HEK293 (cell line): ENCODE results near the gene INPP5B.

Experiments used
- CTCF ChIA-PET: fragments of 350-600 bp; formaldehyde crosslinking; extraction: SDS; loops from one replicate; lab custom pipeline; 2021; ENCODE audit warnings: antibody characterized with exemption; lab: Yijun Ruan, JAX
- POLR2A ChIA-PET: fragments of 300-600 bp; formaldehyde crosslinking; extraction: SDS; loops from one replicate; lab custom pipeline; 2020; ENCODE audit warnings: antibody characterized with exemption, inconsistent platforms; lab: Yijun Ruan, JAX
- H3K27ac ChIP-seq: fragments of 200-500 bp; sonication (Bioruptor generic); 2 replicates; pipeline ENCODE4 v1.5.1; 2014; ENCODE audit warnings: low read depth, low read length, control low read depth, inconsistent platforms; ENCODE audit errors: extremely low read depth
- H3K36me3 ChIP-seq, 2 experiments: fragments of 200-500 bp in 1 of 2; sonication (Bioruptor generic) in 1 of 2; 1 replicate in 1 of 2; 2 replicates in 1 of 2; pipeline ENCODE4 v1.5.1; 2014 to 2017; ENCODE audit warnings: inconsistent platforms in 2 of 2, low read length in 2 of 2; ENCODE audit not compliant: control insufficient read depth in 2 of 2, insufficient read depth in 1 of 2
- H3K4me1 ChIP-seq: fragments of 200-500 bp; sonication (Bioruptor generic); 2 replicates; pipeline ENCODE4 v1.5.1; 2014; ENCODE audit warnings: mild to moderate bottlenecking, low read length, inconsistent platforms; ENCODE audit not compliant: control insufficient read depth, insufficient read depth
- H3K4me3 ChIP-seq: 2 replicates; pipeline ENCODE4 v1.5.1; 2011; ENCODE audit warnings: low read depth, mild to moderate bottlenecking, control low read depth, low read length, moderate library complexity
- H3K9me3 ChIP-seq: fragments of 200-500 bp; sonication (Bioruptor generic); 2 replicates; pipeline ENCODE4 v1.5.1; 2014; ENCODE audit warnings: low read depth, low read length, inconsistent platforms; ENCODE audit not compliant: control insufficient read depth, insufficient read depth
- PRDM1 ChIP-seq: fragments of 450-650 bp; formaldehyde crosslinking; IDR thresholded peaks from 2 replicates; pipeline ENCODE4; 2016; ENCODE audit warnings: missing biosample characterization, missing genetic modification characterization
- SETDB1 ChIP-seq: IDR thresholded peaks from one replicate; pipeline ENCODE4 v1.6.1; 2017; ENCODE audit warnings: mild to moderate bottlenecking, low read length, moderate library complexity, mixed read lengths; ENCODE audit not compliant: insufficient read length
- ZFP3 ChIP-seq: fragments of 450-650 bp; formaldehyde crosslinking; IDR thresholded peaks from 2 replicates; pipeline ENCODE4 v1.5.1; 2016; ENCODE audit warnings: low read depth, missing biosample characterization, missing genetic modification characterization
- ZFP37 ChIP-seq: fragments of 450-650 bp; formaldehyde crosslinking; IDR thresholded peaks from 2 replicates; pipeline ENCODE4 v1.5.1; 2016; ENCODE audit warnings: missing biosample characterization, missing genetic modification characterization
- ZNF112 ChIP-seq: fragments of 450-650 bp; formaldehyde crosslinking; IDR thresholded peaks from 2 replicates; pipeline ENCODE4 v1.5.0; 2017; ENCODE audit warnings: missing biosample characterization, missing genetic modification characterization
- ZNF311 ChIP-seq: fragments of 450-650 bp; formaldehyde crosslinking; IDR thresholded peaks from 2 replicates; pipeline ENCODE4 v1.5.1; 2017; ENCODE audit warnings: missing biosample characterization, missing genetic modification characterization, borderline replicate concordance
- ZNF324 ChIP-seq: fragments of 450-650 bp; formaldehyde crosslinking; IDR thresholded peaks from 2 replicates; pipeline ENCODE4 v1.5.1; 2016; ENCODE audit warnings: missing biosample characterization, missing genetic modification characterization
- ZNF335 ChIP-seq: fragments of 450-650 bp; formaldehyde crosslinking; conservative IDR thresholded peaks from 2 replicates; pipeline ENCODE4 v1.5.1; 2016; ENCODE audit warnings: missing biosample characterization, missing genetic modification characterization
- ZNF391 ChIP-seq: fragments of 450-650 bp; formaldehyde crosslinking; IDR thresholded peaks from 2 replicates; pipeline ENCODE4 v1.5.1; 2016; ENCODE audit warnings: low read depth, missing biosample characterization, missing genetic modification characterization, borderline replicate concordance
- ZNF549 ChIP-seq: fragments of 450-650 bp; IDR thresholded peaks from 2 replicates; pipeline ENCODE4 v1.5.1; 2018; ENCODE audit warnings: missing biosample characterization, missing genetic modification characterization, mild to moderate bottlenecking, inconsistent platforms, moderate library complexity
- ZNF558 ChIP-seq: fragments of 450-650 bp; formaldehyde crosslinking; IDR thresholded peaks from 2 replicates; pipeline ENCODE4 v1.5.1; 2016; ENCODE audit warnings: missing biosample characterization, missing genetic modification characterization
- ZNF621 ChIP-seq: fragments of 450-650 bp; formaldehyde crosslinking; IDR thresholded peaks from 2 replicates; pipeline ENCODE4 v1.5.1; 2017; ENCODE audit warnings: missing biosample characterization, missing genetic modification characterization
- TF ChIP-seq, protein P1 (sequence below): fragments of 450-650 bp; formaldehyde crosslinking; IDR thresholded peaks from 2 replicates; pipeline ENCODE4 v1.5.1; 2017; ENCODE audit warnings: missing biosample characterization, missing genetic modification characterization
- TF ChIP-seq, protein P2 (sequence below): fragments of 450-650 bp; formaldehyde crosslinking; conservative IDR thresholded peaks from 2 replicates; pipeline ENCODE4 v1.5.1; 2016; ENCODE audit warnings: low read depth, missing biosample characterization, missing genetic modification characterization
- TF ChIP-seq, protein P3 (sequence below): fragments of 450-650 bp; formaldehyde crosslinking; IDR thresholded peaks from 2 replicates; pipeline ENCODE4 v1.5.1; 2016; ENCODE audit warnings: missing biosample characterization, missing genetic modification characterization
- TF ChIP-seq, protein P4 (sequence below): sonication (generic); formaldehyde crosslinking; IDR thresholded peaks from 2 replicates; pipeline ENCODE4 v1.8.1; 2022; ENCODE audit warnings: mild to moderate bottlenecking, moderate library complexity, missing genetic modification reagents

The INPP5B gene

DNA sequence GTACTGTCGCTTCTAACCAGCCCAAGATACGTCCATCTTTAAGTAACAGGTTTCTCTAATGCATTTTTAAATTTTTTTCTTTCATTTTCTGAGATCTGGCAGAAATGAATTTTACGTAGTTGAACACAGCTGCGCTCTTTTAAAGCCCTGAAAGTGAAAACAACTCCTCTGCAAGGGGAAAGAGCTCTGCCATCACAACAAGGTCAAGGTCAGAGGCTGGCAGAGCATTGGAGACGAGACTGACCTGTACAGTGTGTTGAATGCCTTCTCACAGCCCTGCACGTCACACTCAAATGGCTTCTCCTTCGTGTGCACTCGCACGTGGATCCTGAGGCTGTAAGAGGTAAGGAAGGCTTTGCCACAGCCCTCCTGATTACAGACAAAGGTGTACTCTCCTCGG is 107.2 kb downstream of the INPP5B start:
- peaks cover 13 to 73% of the 10 kb centered on the region in 2 experiments for H3K36me3 ChIP-seq
- H3K4me3 ChIP-seq: no peak overlapping the region
- H3K4me1 ChIP-seq: no peaks in the 10 kb centered on the region
- no peak overlapping the region for H3K27ac ChIP-seq
- POLR2A ChIA-PET: interaction anchor here (1.0 kb wide), 1 partner anchor 16 kb away, joined by 4 read pairs; no protein-coding TSS in a partner anchor
- TF ChIP-seq ZNF558 (no peak), ZNF112 (tag by site-specific recombination) (no peak), ZNF324 (tag by site-specific recombination) (no peak), ZNF549 (tag by site-specific recombination) (no peak), ZFP37 (tag by site-specific recombination) (no peak), SETDB1 (no peak), ZNF311 (tag by site-specific recombination) (no peak), ZNF335 (tag by site-specific recombination) (no peak), ZFP3 (no peak), PRDM1 (tag by site-specific recombination) (no peak), ZNF391 (tag by site-specific recombination) (no peak), ZNF621 (tag by site-specific recombination) (no peak)
- TF ChIP-seq, protein P1, sequence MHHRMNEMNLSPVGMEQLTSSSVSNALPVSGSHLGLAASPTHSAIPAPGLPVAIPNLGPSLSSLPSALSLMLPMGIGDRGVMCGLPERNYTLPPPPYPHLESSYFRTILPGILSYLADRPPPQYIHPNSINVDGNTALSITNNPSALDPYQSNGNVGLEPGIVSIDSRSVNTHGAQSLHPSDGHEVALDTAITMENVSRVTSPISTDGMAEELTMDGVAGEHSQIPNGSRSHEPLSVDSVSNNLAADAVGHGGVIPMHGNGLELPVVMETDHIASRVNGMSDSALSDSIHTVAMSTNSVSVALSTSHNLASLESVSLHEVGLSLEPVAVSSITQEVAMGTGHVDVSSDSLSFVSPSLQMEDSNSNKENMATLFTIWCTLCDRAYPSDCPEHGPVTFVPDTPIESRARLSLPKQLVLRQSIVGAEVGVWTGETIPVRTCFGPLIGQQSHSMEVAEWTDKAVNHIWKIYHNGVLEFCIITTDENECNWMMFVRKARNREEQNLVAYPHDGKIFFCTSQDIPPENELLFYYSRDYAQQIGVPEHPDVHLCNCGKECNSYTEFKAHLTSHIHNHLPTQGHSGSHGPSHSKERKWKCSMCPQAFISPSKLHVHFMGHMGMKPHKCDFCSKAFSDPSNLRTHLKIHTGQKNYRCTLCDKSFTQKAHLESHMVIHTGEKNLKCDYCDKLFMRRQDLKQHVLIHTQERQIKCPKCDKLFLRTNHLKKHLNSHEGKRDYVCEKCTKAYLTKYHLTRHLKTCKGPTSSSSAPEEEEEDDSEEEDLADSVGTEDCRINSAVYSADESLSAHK (tag by site-specific recombination): no peak
- TF ChIP-seq, protein P2, sequence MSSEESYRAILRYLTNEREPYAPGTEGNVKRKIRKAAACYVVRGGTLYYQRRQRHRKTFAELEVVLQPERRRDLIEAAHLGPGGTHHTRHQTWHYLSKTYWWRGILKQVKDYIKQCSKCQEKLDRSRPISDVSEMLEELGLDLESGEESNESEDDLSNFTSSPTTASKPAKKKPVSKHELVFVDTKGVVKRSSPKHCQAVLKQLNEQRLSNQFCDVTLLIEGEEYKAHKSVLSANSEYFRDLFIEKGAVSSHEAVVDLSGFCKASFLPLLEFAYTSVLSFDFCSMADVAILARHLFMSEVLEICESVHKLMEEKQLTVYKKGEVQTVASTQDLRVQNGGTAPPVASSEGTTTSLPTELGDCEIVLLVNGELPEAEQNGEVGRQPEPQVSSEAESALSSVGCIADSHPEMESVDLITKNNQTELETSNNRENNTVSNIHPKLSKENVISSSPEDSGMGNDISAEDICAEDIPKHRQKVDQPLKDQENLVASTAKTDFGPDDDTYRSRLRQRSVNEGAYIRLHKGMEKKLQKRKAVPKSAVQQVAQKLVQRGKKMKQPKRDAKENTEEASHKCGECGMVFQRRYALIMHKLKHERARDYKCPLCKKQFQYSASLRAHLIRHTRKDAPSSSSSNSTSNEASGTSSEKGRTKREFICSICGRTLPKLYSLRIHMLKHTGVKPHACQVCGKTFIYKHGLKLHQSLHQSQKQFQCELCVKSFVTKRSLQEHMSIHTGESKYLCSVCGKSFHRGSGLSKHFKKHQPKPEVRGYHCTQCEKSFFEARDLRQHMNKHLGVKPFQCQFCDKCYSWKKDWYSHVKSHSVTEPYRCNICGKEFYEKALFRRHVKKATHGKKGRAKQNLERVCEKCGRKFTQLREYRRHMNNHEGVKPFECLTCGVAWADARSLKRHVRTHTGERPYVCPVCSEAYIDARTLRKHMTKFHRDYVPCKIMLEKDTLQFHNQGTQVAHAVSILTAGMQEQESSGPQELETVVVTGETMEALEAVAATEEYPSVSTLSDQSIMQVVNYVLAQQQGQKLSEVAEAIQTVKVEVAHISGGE (tag by site-specific recombination): no peak
- TF ChIP-seq, protein P3, sequence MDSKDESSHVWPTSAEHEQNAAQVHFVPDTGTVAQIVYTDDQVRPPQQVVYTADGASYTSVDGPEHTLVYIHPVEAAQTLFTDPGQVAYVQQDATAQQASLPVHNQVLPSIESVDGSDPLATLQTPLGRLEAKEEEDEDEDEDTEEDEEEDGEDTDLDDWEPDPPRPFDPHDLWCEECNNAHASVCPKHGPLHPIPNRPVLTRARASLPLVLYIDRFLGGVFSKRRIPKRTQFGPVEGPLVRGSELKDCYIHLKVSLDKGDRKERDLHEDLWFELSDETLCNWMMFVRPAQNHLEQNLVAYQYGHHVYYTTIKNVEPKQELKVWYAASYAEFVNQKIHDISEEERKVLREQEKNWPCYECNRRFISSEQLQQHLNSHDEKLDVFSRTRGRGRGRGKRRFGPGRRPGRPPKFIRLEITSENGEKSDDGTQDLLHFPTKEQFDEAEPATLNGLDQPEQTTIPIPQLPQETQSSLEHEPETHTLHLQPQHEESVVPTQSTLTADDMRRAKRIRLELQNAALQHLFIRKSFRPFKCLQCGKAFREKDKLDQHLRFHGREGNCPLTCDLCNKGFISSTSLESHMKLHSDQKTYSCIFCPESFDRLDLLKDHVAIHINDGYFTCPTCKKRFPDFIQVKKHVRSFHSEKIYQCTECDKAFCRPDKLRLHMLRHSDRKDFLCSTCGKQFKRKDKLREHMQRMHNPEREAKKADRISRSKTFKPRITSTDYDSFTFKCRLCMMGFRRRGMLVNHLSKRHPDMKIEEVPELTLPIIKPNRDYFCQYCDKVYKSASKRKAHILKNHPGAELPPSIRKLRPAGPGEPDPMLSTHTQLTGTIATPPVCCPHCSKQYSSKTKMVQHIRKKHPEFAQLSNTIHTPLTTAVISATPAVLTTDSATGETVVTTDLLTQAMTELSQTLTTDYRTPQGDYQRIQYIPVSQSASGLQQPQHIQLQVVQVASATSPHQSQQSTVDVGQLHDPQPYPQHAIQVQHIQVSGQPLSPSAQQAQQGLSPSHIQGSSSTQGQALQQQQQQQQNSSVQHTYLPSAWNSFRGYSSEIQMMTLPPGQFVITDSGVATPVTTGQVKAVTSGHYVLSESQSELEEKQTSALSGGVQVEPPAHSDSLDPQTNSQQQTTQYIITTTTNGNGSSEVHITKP (tag by site-specific recombination): no peak
- TF ChIP-seq, protein P4, sequence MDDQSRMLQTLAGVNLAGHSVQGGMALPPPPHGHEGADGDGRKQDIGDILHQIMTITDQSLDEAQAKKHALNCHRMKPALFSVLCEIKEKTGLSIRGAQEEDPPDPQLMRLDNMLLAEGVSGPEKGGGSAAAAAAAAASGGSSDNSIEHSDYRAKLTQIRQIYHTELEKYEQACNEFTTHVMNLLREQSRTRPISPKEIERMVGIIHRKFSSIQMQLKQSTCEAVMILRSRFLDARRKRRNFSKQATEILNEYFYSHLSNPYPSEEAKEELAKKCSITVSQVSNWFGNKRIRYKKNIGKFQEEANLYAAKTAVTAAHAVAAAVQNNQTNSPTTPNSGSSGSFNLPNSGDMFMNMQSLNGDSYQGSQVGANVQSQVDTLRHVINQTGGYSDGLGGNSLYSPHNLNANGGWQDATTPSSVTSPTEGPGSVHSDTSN (CRISPR knock-in tag): no peak
- H3K9me3 ChIP-seq: no peaks in the 10 kb centered on the region
- CTCF ChIA-PET: interaction anchor here (1.4 kb wide), 1 partner anchor 20 kb away, joined by 6 read pairs; the partner anchor contains the start of gene MTF1
